GM12892 (cell line): ENCODE results near the gene LAMTOR3. TPM values are rescaled to one million over a fixed set of nuclear protein-coding genes. Genes with fewer than 3 reads are reported as not detected.

Experiments
- DNase-seq: peaks from one replicate; pipeline ENCODE4 v3.0.0; 2011; ENCODE audit not compliant: insufficient read length
- FAIRE-seq: peaks from 2 replicates; lab custom pipeline; 2011; peaks lifted over from hg19 to GRCh38; lab: Jason Lieb, UNC
- POLR2A ChIP-seq: IDR thresholded peaks from 2 replicates; pipeline ENCODE4 v1.6.1; 2011; ENCODE audit warnings: low read depth, low read length, control low read depth
- POLR2AphosphoS5 ChIP-seq: IDR thresholded peaks from 2 replicates; pipeline ENCODE4 v1.6.1; 2011; ENCODE audit warnings: low read depth, low read length, control low read depth
- TAF1 ChIP-seq: IDR thresholded peaks from 2 replicates; pipeline ENCODE4 v1.6.1; 2011; ENCODE audit warnings: low read depth, mild to moderate bottlenecking, control low read depth, low read length, borderline replicate concordance
- polyA plus RNA-seq: library from polyadenylated mRNA; unstranded; fragments of >200 nt; gene quantifications from one replicate; pipeline ENCODE4 v1.2.1, GENCODE V29; 2012; ENCODE audit warnings: missing spikeins, inconsistent platforms; ENCODE audit not compliant: missing spikeins

The LAMTOR3 gene
- 40.5 TPM for polyA plus RNA-seq

GRCh38 chr4:99894161-99894997 lies at the start of gene LAMTOR3:
Gene LAMTOR3 (minus strand): TSS chr4:99894427. CDS start chr4:99893963, 464 bp downstream.
- peak; percentile 73 for TF ChIP-seq POLR2A
- TF ChIP-seq POLR2AphosphoS5 = peak; percentile 66; the same call in 1 of the 2 replicates
- peak; percentile 66; the same call in 1 of the 2 replicates for TF ChIP-seq TAF1
- FAIRE-seq (peak; percentile 98), DNase-seq (peak; percentile 75)

GRCh38 chr4:99938243-99938753 lies 44.1 kb upstream of the LAMTOR3 start:
- TF ChIP-seq TAF1 (no peak), POLR2A (no peak), POLR2AphosphoS5 (no peak)
- FAIRE-seq = no peak

GRCh38 chr4:99934891-99935290 lies 40.7 kb upstream of the LAMTOR3 start:
- FAIRE-seq (no peak), DNase-seq (no peak)
- TF ChIP-seq POLR2A (no peak), POLR2AphosphoS5 (no peak), TAF1 (no peak)

More at GRCh38 chr4:99938243-99938753, 44.1 kb upstream of the LAMTOR3 start:
- DNase-seq = no peak

GRCh38 chr4:99927566-99927965 lies 33.3 kb upstream of the LAMTOR3 start:
- DNase-seq (no peak), FAIRE-seq (no peak)
- TF ChIP-seq POLR2A (no peak), POLR2AphosphoS5 (no peak), TAF1 (no peak)

- TF ChIP-seq POLR2A (no peak), POLR2AphosphoS5 (no peak), TAF1 (no peak)
- DNase-seq (no peak), FAIRE-seq (no peak)
These were observed 26.9 kb upstream of the LAMTOR3 start for GRCh38 chr4:99921174-99921573.

- TF ChIP-seq POLR2A = no peak
- no peak for TF ChIP-seq POLR2AphosphoS5
- no peak for TF ChIP-seq TAF1
- no peak for DNase-seq
- FAIRE-seq = peak; percentile 56
These were observed 24.4 kb upstream of the LAMTOR3 start for GRCh38 chr4:99918656-99919055.

GRCh38 chr4:99917575-99917974 lies 23.3 kb upstream of the LAMTOR3 start:
- TF ChIP-seq TAF1 = no peak
- TF ChIP-seq POLR2A = no peak
- no peak for TF ChIP-seq POLR2AphosphoS5
- DNase-seq (no peak), FAIRE-seq (no peak)

GRCh38 chr4:99915449-99915848 lies 21.2 kb upstream of the LAMTOR3 start:
- TF ChIP-seq POLR2A = no peak
- TF ChIP-seq POLR2AphosphoS5 = no peak
- no peak for TF ChIP-seq TAF1
- FAIRE-seq = no peak
- no peak for DNase-seq

- TF ChIP-seq TAF1 (no peak), POLR2A (no peak), POLR2AphosphoS5 (no peak)
- DNase-seq (no peak), FAIRE-seq (no peak)
These were observed 771 bp upstream of the LAMTOR3 start for GRCh38 chr4:99894998-99895397.

- no peak for TF ChIP-seq TAF1
- TF ChIP-seq POLR2A = no peak
- TF ChIP-seq POLR2AphosphoS5 = no peak
- peak; percentile 36 for FAIRE-seq
- no peak for DNase-seq
These were observed 427 bp downstream of the LAMTOR3 start for GRCh38 chr4:99893839-99894160.

- DNase-seq (no peak), FAIRE-seq (no peak)
- no peak for TF ChIP-seq POLR2A
- TF ChIP-seq TAF1 = no peak
- TF ChIP-seq POLR2AphosphoS5 = no peak
These were observed 1.2 kb downstream of the LAMTOR3 start for GRCh38 chr4:99893029-99893428.
